GM19043 (cell line): ENCODE data around the gene OGDHL.
"Not testable (repeated sequence)": the region's sequence is repeated elsewhere in the genome, so short reads cannot be mapped to it uniquely, and the experiment has no call there.

Source experiments
- ATAC-seq: cut with Tn5 transposase; IDR thresholded peaks from one replicate; pipeline ENCODE4 v1.9.1; 2021; ENCODE audit warnings: low read depth; ENCODE audit not compliant: unreplicated experiment

OGDHL gene

DNA sequence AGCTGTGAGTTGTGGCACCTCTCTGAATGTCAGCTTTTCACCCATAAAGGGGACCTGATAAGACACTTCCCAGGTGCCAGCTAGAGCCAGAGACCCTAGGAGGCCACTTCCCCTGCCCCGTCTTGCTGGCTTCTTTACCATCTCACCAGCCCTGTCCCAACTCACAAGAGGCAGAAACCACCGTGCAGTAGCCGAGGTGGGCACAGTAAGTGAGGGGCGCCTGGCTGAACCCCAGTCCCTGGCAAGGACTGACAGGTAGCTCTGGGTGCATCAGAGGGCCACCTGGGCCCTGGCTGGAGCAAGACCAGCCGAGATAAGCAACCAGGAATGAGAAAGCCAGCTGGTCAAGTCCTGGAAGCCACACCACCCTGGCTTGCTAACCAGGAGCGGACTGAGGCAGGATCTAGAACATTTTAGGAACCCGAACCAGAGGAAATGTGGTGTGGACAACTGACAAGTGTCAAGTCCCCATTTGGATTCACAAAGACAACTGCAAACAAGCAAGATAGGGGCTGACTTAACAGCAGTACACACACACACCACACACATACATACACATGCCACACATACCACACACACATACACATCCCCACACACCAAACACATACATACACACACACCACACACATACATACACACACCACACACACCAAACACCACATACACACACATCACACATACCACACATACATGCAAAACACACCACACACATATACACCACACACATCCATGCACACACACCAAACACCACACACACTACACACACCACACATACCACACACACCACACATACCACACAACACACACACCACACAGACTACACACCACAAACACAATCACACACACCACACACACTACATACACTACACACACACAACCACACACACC lies 20.8 kb downstream of the OGDHL start:
- ATAC-seq = no peak

DNA sequence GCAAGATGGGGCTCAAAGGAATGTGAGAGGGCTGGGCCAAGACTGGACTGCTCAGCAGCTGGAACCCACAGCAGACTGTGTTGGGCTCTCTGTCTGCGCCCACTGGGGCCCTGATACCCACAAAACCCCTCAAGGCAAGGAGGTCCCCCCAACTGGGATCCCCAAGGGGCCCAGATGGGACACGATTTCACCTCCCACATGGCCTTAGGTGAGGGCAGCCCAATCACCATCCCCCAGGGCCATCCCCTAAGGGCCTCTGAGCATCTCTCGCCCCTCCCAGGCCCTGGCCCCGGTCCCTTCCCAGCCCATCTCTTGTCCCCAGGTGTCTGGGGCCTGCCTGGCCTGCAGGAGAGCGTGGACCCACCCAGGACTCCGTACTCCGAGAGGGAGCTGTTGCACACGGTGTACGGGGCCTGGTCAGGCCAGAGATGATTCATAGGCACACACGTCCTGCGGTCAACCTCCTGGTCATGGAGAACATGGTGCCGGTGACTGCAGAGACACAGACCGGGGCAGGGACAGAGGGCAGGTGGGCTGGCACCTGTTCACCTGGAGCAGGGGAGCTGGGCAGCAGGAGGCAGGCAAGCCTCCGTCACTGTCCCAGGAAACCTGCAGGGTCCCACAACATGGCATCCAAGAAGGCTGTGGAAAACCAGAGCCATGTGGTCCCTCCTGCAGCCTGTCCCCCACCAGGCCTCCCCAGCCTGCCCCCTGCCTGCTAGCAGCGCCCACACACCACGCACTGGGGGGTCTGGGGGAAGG lies 21.6 kb downstream of the OGDHL start:
- ATAC-seq = no peak

DNA sequence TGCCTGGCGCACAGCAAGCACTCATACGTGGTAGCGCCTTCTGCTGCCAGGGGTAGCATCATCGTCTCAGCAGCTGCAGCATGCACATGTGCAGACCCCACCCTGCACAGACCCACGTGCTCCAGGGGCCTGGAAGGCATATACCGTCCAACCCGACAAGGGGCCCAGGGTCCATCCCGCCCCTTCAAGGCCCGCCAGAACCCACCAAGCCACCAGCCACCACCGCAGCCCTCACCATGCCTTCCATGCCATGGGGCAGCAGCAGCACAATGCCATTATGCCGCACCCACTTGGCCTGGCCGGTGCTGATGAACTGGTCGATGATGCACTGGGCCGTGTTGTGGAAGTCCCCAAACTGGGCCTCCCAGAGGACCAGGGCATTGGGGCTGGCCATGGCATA lies 22.7 kb downstream of the OGDHL start:
- no peak for ATAC-seq

DNA sequence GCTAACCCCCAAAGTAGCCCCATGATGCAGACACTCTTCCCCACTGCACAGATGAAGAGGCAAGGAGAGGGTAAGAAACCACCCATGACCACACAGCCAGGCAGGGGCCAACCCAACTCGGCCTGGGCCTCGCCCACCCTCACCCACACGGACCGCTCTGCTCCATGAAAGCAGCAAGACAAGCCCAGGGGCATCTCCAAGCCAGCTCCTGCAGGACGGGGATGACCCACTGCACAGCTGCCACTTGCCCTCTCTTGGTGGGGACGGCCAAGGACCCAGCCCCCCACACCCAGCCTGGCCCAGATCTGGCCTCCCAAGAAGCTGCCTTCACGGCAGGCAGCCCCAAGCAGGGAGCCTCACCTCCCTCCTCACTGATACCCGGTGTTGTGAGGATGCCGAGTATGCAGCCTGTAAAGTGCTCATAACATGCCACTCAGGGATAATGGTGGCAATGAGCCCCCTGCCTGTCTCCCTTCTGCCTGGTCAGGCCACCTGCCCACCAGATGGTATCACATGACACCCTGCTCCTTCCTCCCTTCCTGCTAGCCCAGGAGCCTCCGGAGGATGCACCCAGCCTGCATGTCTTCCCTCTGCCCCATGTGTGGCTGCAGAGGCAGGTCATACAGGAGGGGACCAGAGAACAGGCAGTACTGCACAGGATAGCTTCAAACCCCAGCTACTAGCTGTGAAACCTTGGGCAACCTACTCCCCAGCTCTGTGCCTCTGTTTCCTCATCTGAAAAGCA lies 23.3 kb downstream of the OGDHL start:
- ATAC-seq = no peak

DNA sequence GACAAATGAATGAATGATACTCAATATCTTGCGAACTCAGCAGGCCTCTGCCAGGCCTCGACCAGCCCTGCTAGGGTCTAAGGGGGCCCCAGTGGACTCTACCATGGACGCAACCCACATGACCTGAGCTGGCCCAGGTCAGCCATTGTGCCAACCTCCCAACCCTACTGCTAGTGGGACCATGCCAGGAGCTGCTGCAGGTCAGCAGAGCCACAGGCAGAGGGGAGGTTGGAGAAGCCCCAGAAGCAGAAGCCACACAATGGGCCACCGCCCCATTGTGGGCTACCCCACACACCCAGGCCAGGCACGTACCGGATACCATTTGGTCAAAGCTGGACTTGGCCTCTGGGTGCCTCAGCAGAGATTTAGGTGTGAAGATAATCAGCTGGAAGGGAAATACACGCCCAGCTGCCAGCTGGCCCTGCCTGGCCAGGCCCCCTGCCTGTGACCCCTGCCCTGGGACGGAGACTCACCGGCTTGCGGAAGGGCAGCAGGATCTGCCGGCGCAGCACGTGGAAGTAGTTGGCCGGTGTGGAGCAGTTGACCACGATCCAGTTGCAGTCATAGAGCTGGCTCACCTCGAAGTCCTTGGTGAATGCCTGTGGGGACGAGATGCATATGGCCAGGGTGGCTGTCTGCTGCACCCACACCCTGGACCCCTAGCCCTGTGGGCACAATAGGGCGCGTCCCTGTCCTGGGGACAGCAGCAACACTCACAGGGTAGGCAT lies 24.5 kb downstream of the OGDHL start:
- ATAC-seq = no peak

DNA sequence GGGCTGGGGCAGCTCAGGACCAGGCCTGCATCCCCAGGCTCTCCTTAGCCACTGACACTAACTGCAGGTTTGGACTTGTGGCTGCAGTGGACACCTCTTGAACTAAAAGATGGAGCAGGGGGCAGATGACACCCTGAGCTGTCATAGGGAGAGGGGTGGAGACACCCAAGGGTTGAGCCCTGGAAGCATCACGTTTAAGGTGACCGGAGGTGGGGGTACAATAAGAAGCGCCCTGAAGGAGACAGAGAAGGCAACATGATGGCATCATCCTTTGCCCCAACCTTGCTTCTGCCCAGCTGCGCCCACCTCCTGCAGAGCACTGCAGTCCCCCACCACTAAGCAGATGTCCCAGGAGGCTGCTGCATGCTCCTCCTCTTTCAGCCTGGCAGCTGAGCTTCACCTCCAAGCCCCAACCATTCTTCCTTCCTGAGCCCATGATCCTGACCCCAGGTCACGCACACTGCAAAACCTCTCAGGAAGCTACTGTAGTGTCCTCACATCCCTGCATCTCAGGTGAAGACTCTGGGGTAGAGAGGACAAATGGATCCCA lies 25.5 kb downstream of the OGDHL start:
- no peak for ATAC-seq

DNA sequence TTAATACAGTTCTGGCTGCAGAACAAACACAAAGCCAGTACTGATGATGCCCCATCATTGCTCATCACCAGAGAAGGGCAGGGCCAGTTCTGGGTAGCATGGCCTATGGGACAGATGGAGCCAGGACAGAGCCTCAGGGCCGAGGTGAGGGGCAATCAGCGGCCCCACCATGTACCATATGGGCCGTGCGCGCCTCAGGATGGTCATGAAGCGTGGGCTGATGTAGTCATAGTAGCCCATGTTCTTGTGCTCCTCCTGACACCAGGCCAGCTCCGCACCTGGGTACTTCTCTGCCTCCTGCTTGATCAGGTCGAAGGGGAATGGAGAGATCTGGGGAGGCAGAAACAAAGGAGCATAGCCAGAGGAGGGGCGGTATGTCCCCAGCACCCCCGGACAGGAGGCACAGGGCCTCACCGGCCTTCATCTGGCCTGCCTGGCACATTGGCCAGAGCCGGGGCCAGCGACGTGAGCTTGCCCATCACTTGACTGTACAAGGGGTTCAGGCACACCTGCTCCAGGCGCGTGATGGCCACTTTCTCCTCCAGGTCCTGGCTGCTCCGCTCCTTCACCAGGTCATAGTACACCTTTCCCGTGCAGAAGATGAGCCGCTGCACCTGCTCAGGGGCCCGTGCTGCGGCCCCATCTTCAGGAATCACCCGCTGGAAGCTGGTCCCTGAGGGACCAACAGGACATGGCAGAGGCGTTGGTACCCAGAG lies 26.1 kb downstream of the OGDHL start:
- no peak for ATAC-seq

DNA sequence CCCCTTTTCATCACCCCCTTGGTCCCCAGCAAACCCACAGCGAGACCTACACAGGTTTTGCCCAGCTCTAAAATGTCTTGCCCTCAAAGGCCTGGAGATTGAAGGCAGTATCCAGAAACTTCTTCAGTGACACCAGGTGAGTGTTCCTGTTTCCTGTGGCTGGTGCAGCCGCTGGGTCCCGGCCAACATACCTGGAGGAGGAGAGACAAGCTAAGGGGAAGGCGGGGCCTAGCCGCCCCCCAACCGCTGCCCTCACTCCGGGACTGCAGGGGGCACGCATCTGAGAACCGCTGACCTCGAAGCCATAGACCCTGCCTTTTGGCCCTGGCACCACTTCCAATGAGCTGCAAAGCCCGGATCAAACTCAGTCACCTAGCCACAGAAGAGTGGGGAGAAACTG lies 27.0 kb downstream of the OGDHL start:
- ATAC-seq = no peak

DNA sequence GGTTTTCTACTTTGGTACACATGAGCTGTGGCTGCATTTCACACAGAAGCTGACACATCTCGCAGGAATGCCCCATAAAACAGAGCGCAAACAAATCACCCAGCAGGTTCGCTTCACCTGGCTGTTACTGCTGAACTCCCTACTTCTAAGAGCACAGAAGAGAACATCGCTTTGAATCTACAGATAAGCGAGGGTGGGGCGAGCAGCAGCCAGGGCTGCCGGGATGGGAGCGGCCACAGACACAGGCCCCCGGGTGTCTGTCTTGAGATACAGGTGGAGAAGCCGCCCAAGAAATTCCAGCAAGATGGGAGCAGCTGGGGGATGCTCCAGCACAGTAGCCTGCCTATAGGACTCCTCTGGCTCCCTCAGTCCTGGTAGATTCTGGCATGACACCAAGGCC lies 27.4 kb downstream of the OGDHL start:
- ATAC-seq = no peak

DNA sequence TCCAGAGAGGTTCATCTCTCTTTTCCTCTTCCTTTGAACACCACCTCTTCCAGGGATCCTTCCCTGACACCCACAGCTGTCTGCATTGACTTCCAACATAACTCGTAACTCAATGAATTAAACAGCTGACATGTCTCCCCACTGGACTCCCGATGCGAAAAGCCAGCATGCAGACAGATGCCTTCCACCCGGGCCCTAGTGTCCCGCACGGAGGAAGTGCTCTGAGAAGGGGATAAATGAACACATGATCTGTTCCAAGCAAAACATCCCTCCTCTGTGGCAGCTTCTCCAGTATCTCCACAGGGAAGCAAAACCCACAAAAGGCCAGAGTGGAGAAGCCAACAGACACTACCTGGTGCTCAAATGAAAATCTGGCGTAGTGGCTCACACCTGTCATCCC lies 28.3 kb downstream of the OGDHL start:
- no peak for ATAC-seq

DNA sequence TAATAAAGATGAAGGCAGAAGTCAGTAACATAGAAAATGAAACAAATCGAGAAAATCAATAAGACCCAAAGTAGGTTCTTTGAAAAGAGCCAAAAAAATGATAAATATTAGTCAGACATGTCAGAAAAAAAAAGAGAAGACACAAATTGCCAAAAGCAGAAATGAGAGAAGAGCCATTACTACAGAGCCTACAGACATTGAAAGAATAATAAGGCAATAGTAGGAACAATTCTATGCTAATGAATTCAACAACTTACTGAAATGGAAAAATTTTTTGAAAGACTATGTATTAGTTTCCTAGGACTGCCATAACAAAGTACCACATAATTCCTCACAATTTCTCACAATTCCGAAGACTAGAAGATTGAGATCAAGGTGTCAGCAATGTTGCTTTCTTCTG lies 35.5 kb downstream of the OGDHL start:
- ATAC-seq = no peak

DNA sequence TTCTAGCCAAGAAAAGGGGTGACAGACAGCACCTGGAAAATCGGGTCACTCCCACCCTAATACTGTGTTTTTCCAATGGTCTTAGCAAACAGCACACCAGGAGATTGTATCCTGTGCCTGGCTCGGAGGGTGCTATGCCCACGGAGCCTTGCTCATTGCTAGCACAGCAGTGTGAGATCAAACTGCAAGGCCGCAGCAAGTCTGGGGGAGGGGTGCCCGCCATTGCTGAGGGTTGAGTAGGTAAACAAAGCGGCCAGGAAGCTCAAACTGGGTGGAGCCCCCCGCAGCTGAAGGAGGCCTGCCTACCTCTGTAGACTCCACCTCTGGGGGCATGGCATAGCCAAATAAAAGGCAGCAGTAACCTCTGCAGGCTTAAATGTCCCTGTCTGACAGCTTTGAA lies 47.0 kb downstream of the OGDHL start:
- ATAC-seq = not testable (repeated sequence)

DNA sequence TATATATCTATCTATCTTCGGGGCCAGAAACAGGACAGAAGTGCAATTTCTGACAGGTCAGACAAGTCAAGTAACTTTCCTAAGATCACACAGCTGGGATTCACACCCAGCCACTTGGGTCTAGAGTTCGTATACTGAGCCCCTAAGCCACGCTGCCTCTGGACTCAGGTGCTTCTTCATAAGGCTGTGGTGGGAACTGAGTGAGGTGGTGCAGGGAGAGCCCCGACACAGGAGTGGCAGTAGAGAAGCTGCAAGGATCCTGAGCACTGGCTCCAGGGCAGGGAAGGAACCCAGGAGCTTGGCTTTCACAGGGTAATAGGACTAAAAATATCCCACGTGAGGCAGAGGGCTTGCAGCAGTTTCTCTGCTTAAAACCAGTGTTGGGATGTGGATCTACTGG lies 48.9 kb downstream of the OGDHL start:
- no peak for ATAC-seq

DNA sequence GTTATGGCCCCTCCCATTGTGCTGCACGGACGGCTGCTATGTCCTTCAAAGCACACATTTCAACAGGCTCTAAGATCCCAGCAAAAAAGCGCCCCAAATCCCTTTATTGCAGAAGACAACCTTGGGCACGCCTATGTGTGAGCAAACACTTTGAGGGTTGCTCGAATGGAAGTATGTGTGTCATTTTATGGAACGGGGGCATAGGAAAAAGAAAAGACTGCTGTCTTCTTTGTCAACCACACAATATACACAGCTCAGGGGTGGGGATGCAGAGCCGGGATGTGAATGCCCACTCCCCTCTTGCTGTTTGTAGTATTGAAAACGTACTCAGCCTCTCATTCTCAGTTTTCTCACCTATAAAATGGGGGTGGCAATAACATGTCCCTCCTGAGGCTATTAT lies 50.6 kb downstream of the OGDHL start:
- ATAC-seq = no peak

DNA sequence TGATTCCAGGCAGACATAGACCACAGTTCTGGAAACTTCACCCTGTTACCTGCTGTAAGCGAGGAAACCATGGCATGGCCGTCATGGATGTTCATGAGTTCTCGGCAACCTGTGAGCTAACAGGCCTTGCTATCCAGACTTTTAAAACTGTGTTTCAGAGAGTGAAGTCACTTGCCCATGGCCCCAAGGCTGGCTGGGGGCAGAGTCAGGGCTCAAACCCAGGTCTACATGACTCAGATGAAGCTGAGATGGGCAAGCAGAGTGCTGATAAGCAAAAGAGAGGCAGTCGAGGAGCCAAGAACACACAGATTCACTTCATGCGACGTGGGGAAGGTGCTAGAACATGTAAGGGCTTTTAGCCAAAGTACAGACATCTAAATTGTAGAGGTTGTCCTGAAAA lies 51.2 kb downstream of the OGDHL start:
- ATAC-seq = no peak

DNA sequence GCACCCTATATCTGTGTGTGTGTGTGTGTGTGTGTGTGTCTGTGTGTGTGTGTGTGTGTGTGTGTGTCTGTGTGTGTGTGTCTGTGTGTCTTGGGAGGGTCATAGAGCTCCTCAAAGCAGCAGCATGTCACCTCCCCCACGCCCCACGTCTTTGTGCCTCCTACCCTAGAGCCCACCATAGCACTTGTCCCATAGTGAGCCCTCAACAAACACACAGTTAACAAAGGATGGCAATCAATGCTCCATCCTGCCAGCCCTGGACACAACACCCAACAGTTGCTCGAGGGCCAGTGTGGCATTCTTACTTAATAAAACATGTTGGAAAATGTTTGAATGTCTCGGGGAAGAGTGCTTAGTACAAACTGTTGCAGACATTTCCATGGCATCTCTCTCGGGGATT lies 52.2 kb downstream of the OGDHL start:
- no peak for ATAC-seq

DNA sequence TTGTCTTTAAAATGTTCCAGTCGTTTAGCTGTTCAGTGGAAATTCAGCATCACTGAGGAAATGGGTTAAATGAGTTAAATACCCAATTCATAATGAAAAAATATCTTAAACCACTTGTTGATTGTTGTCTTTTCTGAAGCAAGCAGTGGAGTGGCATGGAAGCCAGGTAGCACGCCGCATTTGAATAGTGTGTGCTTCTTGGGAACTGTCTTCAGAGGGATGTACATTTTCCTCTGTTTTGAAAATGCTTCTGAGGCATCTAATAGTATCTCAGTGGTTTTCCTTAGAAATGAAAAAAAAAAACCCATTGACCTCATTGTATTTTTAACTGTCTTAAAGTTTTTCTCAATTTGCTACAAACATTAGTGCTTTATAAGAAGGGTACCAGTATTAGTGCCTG lies 54.5 kb downstream of the OGDHL start:
- ATAC-seq = no peak

DNA sequence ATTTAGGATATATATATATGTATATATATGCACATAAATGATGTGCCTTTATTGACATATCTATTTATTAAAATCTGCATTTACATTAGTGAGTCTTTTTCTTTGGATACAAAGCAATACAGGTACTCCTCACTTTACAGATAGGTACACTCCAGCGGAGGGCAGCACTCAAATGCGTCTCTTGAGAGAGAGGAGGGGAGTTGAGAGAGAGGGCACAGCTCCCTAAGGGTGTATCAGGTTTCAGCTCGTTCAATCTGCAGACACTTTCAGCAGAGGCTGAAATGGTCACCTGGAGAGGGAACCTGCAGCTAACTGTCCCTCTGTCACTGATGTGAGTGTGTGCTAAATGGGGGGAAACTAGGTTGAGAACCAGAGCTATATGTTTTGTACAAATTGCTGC lies 61.1 kb downstream of the OGDHL start:
- ATAC-seq = no peak

DNA sequence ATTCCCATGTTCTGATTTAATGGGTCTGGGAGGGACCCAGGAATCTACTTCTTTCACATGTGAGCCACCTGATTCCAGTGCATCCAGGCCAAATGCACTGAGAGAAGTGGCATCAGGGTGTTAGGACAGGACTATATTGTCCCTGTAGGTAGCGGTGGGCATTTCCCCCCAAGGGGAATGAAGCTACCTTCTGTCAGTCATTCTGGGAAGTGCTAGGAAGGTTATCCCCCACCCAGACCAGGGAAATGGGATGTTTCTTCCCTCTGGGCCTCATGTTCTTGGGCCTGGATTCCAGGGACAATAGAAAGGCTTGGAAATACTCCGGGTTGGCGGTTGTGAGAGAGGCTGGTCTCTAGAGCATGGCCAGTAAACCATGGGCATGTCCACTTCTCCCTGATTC lies 61.9 kb downstream of the OGDHL start:
- ATAC-seq = no peak

DNA sequence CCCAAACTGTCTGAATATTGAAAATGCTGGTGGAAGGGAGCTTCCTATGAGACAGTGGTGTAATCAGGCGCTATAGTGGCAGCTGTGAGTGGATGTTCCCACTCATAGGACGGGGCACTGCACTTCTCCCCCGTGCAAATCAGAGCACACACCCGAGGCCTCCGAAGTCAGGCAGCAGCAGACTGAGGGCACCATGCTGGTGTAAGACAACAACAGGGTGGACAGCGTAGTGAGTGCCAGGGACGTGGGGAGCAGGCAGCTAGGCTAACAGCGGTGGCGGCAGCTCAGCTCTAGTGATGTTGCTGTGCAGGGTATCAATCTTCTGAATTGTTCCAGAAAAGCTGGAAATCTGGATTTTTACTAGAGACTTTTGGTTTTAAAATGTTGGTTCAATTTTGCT lies 63.4 kb downstream of the OGDHL start:
- no peak for ATAC-seq
